Stomach (tissue), 9 donors: Measurements from ENCODE around the gene FPR3. TPM values are rescaled to one million over a fixed set of nuclear protein-coding genes. Genes with fewer than 3 reads are reported as not detected.
A peak's percentile ranks its signal among the peaks of the same experiment; 100 is the strongest.
"Not testable (repeated sequence)": the region's sequence is repeated elsewhere in the genome, so short reads cannot be mapped to it uniquely, and the experiment has no call there.

ENCODE experiments used
- DNase-seq, 2 donors: peaks; one replicate each; pipeline versions ENCODE4 v3.0.0 to v3.0.0-alpha.2; 2013 to 2019
- H3K27ac ChIP-seq, 5 donors: fragments of 200-600 bp in 4 of 5; sonication (generic) in 4 of 5; one replicate each; pipeline ENCODE4 v1.5.1; 2013 to 2019; ENCODE audit warnings: mild to moderate bottlenecking in 1 of 5, moderate library complexity in 1 of 5
- H3K27me3 ChIP-seq, 3 donors: fragments of 200-600 bp; sonication (generic); one replicate each; pipeline ENCODE4 v1.5.1; 2017 to 2019; ENCODE audit warnings: mixed run types in 1 of 3
- H3K36me3 ChIP-seq, 4 donors: fragments of 200-600 bp; sonication (generic); 1 replicate in 3 of 4; 2 replicates in 1 of 4; pipeline ENCODE4 v1.5.1; 2016 to 2019
- H3K4me1 ChIP-seq, 4 donors: fragments of 200-600 bp; sonication (generic); one replicate each; pipeline ENCODE4 v1.5.1; 2016 to 2019
- H3K4me3 ChIP-seq, 4 donors: fragments of 200-600 bp; sonication (generic) in 3 of 4; one replicate each; pipeline ENCODE4 v1.5.1; 2016 to 2019; ENCODE audit warnings: mild to moderate bottlenecking in 1 of 4
- H3K9me3 ChIP-seq, 4 donors: fragments of 200-600 bp; sonication (generic); one replicate each; pipeline ENCODE4 v1.5.1; 2016 to 2019
- EP300 ChIP-seq: sonication (generic); formaldehyde crosslinking; IDR thresholded peaks from one replicate; pipeline ENCODE4 v1.6.1; 2017; ENCODE audit warnings: antibody characterized with exemption
- POLR2A ChIP-seq, 4 donors: fragments of 450-650 bp; IDR thresholded peaks; one replicate each; pipeline ENCODE4 v1.6.1; 2016; ENCODE audit warnings: antibody characterized with exemption in 4 of 4, control low read depth in 2 of 4, mild to moderate bottlenecking in 1 of 4, moderate library complexity in 1 of 4
- POLR2AphosphoS5 ChIP-seq, 3 donors: sonication (generic); formaldehyde crosslinking; IDR thresholded peaks; one replicate each; pipeline ENCODE4 v1.6.1; 2016; ENCODE audit warnings: antibody characterized with exemption in 3 of 3
- WGBS, 5 donors: extraction: QIAGEN DNeasy Blood & Tissue Kit in 3 of 5; methylation state at CpG; one replicate each; pipeline versions ENCODE4 v1.1.5 to v1.1.7; 2013 to 2018; 5-methylcytosine and 5-hydroxymethylcytosine counted together
- intact Hi-C: fragments of 100-400 bp; cut with DNase I; formaldehyde crosslinking; loops from one replicate; pipeline ENCODE4 v1.15.1; 2023; ENCODE audit warnings: low total_unique reads
- polyA plus RNA-seq, 3 donors: library from polyadenylated mRNA; stranded (reverse); fragments of 200-250 nt; gene quantifications; one replicate each; pipeline ENCODE4 v1.2.3, GENCODE V29; 2013
- total RNA-seq, 5 donors: library from RNA; depleted of rRNA; stranded (reverse); fragments of >200 nt; gene quantifications; one replicate each; pipeline versions ENCODE4 v1.1.0 to v1.2.3, GENCODE V29; 2014 to 2016
- TF ChIP-seq, protein P1 (sequence below), 7 experiments: fragments of 450-650 bp in 4 of 7; fragments of 200-600 bp in 3 of 7; sonication (generic) in 3 of 7; IDR thresholded peaks; one replicate each; pipeline ENCODE4 v1.5.1; 2016 to 2019; ENCODE audit warnings: antibody characterized with exemption in 7 of 7, control low read depth in 2 of 7, mild to moderate bottlenecking in 1 of 7
- donor health status: healthy with polysubstance abuse.
- donor health status: Bipolar disorder and iron deficiency.
- donor health status: healthy.

Gene FPR3
- total and polyA plus RNA-seq, 8 donors = 0.58 to 7.0 (median 2.5) TPM; not detected in 2

DNA sequence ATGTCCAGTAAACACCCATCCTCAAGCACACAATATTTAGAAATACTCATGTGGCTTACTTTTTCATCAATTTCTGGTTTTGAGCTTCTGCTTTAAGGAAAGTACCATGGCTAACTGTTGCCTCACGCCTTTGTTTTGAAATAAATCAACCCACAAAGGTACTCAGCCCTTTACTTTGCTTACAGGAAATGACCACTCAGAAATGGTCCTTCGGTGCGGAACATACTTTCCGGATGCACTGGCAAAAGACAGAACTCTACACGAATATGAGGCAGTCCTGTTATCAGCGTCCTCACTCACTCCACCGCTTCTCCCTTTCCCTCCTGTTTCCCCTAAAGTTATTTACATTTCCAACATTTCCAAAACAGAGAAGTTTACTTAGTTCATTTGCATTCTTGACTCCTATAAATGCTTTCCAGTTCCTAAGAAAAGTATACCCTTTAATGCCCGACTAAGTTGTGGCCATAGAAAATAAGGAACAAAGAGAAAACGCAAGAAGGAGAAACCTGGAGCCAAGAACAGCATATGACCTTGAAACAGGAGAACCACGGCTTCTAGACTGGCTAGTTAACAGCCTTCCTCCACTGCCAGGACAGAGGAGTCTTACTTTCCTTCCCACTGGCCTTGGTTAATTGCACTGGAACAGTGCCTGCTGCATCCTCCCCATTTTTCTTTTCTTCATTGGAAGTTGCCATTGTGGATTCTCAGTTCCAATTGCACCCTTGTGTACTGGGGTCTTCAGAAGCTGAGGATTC is 23.4 kb upstream of the FPR3 start:
- H3K36me3 ChIP-seq = no peaks in the 10 kb centered on the region
- TF ChIP-seq, protein P1, sequence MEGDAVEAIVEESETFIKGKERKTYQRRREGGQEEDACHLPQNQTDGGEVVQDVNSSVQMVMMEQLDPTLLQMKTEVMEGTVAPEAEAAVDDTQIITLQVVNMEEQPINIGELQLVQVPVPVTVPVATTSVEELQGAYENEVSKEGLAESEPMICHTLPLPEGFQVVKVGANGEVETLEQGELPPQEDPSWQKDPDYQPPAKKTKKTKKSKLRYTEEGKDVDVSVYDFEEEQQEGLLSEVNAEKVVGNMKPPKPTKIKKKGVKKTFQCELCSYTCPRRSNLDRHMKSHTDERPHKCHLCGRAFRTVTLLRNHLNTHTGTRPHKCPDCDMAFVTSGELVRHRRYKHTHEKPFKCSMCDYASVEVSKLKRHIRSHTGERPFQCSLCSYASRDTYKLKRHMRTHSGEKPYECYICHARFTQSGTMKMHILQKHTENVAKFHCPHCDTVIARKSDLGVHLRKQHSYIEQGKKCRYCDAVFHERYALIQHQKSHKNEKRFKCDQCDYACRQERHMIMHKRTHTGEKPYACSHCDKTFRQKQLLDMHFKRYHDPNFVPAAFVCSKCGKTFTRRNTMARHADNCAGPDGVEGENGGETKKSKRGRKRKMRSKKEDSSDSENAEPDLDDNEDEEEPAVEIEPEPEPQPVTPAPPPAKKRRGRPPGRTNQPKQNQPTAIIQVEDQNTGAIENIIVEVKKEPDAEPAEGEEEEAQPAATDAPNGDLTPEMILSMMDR (IDR thresholded peaks at IDR 0.05) = no peak
- peak in 1 of 3 donors; percentile 44 for TF ChIP-seq POLR2AphosphoS5 (IDR thresholded peaks at IDR 0.05)
- no peak for TF ChIP-seq EP300
- no peak for TF ChIP-seq POLR2A (IDR thresholded peaks at IDR 0.05)
- H3K4me3 ChIP-seq = no peak overlapping the region
- no peaks in the 10 kb centered on the region for H3K4me1 ChIP-seq
- H3K27ac ChIP-seq = peak overlapping the region in 3 of 5 donors; percentile 2 to 74 (median 66)
- H3K9me3 ChIP-seq = no peaks in the 10 kb centered on the region
- intact Hi-C loops = no loop called here
- WGBS, 5 donors = 43 to 58% (median 47%) methylated on average over 10 of the region's 10 CpGs
- peaks cover 0 to 43% (median 0%) of the 10 kb centered on the region in 3 donors for H3K27me3 ChIP-seq
- no peak for DNase-seq

DNA sequence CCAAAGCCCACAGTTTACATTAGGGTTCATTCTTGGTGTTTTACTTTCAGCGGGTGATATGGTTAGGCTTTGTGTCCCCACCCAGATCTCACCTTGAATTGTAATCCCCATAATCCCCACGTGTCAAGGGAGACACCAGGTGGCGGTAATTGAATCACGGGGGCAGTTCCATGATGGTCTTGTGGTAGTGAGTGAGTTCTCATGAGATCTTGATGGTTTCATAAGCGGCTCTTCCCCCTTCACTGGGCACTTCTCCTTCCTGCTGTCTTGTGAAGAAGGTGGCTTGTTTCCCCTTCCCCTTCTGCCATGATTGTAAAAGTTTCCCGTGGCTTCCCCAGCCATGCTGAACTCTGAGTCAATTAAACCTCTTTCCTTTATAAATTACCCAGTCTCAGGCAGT is 22.0 kb upstream of the FPR3 start:
- WGBS, 5 donors = 50 to 62% (median 57%) methylated on average over 6 of the region's 6 CpGs
- Histone ChIP-seq H3K4me1 (peaks cover 0 to 7% (median 3%) of the 10 kb centered on the region in 4 donors), H3K36me3 (no peaks in the 10 kb centered on the region), H3K27ac (peak overlapping the region in 2 of 5 donors; percentile 66 to 74), H3K9me3 (no peaks in the 10 kb centered on the region), H3K4me3 (no peak overlapping the region), H3K27me3 (peaks cover 0 to 56% (median 0%) of the 10 kb centered on the region in 3 donors)
- intact Hi-C loops = no loop called here
- no peak for DNase-seq
- TF ChIP-seq POLR2AphosphoS5 (IDR thresholded peaks at IDR 0.05) = no peak
- TF ChIP-seq POLR2A (IDR thresholded peaks at IDR 0.05) = no peak
- TF ChIP-seq, protein P1 (IDR thresholded peaks at IDR 0.05) = no peak
- TF ChIP-seq EP300 = no peak

DNA sequence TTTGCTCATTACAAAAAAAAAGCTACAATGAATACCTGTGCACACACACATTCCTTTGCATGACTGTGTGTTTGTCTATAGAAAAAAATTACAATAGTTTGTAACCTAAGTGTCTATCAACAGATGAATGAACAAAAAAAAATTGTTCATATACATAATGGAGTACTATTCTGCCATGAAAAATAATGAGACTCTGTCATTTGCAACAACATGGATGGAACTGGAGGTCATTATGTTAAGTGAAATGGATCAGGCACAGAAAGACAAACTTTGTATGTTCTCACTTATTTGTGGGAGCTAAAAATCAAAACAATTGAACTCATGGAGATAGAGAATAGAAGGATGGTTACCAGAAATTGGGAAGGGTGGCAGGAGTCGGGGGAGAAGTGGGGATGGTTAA is 18.4 kb upstream of the FPR3 start:
- H3K27ac ChIP-seq, H3K4me1 ChIP-seq, DNase-seq, intact Hi-C loops, H3K4me3 ChIP-seq, H3K36me3 ChIP-seq, H3K9me3 ChIP-seq: not testable (repeated sequence)
- H3K27me3 ChIP-seq = peaks cover 0 to 83% (median 0%) of the 10 kb centered on the region in 3 donors
- 85 to 98% (median 92%) methylated on average over 1 of the region's 1 CpG for WGBS, 5 donors

DNA sequence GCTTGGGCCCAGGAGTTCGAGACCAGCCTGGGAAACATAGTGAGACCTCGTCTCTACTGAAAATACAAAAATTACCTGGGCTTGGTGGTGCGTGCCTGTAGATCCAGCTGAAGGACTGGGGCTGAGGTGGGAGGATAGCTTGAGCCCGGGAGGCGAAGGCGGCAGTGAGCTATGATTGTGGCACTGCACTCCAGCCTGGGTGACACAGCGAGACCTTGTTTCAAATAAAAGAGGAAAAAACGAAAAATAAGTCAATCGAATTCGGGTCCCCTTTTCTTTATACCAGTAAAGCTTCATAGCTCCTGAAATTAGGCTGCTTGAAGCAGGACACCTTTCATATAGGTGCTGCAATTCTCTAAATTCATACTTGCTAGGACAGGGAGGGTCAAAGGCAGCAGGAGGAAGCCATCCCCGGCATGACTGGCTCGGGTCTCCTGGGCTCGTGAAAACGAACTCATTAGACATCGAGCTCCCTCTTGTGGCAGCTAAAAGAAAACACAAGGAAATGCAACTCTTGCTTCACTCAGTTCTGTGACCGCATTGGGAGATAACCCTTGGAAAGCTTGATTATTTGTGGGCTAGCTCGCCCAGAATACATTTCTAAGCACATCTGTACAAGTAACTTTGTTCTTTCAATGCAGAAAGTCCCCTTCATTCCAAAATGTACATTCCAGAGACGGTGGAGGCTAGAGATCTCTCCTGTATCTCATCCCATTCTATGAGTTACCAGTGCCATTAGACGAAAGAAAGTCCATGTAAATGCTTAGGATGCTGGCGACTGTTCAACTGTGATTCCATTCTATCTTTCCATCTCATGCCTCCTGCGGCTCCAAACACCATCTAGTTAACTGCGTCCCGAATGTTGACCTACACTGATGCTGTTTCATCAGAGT is 17.1 kb upstream of the FPR3 start:
- H3K4me1 ChIP-seq = peaks cover 0 to 10% (median 4%) of the 10 kb centered on the region in 4 donors
- H3K9me3 ChIP-seq = no peaks in the 10 kb centered on the region
- TF ChIP-seq EP300 (no peak), POLR2AphosphoS5 (IDR thresholded peaks at IDR 0.05) (peak in 1 of 3 donors; percentile 44), POLR2A (IDR thresholded peaks at IDR 0.05) (no peak)
- TF ChIP-seq, protein P1 (IDR thresholded peaks at IDR 0.05) = peak in 5 of 7 experiments; percentile 30 to 69 (median 46)
- no peaks in the 10 kb centered on the region for H3K36me3 ChIP-seq
- H3K27ac ChIP-seq = no peak overlapping the region
- peaks cover 0 to 81% (median 0%) of the 10 kb centered on the region in 3 donors for H3K27me3 ChIP-seq
- DNase-seq = peak; percentile 45 to 94
- 26 to 32% (median 31%) methylated on average over 23 of the region's 23 CpGs for WGBS, 5 donors
- intact Hi-C loops = no loop called here
- H3K4me3 ChIP-seq = no peak overlapping the region
